Activated naive CD4-positive, alpha-beta T cell (primary cell): Measurements from ENCODE around the gene MTCL1.

Source experiments
- DNase-seq, 4 experiments: peaks; one replicate each; lab custom pipeline; 2025; lab: John Stamatoyannopoulos, UW

Gene MTCL1

GRCh38 chr18:8771930-8772329 is 66.6 kb downstream of the MTCL1 start:
- no peak for DNase-seq

- DNase-seq, result no peak
Measured at GRCh38 chr18:8773980-8774379, 68.6 kb downstream of the MTCL1 start.

- DNase-seq, result no peak
Measured at GRCh38 chr18:8776013-8776943, 70.9 kb downstream of the MTCL1 start.

GRCh38 chr18:8777846-8778245 is 72.5 kb downstream of the MTCL1 start:
- DNase-seq, result no peak

GRCh38 chr18:8778386-8778785 is 73.0 kb downstream of the MTCL1 start:
- no peak for DNase-seq

- DNase-seq, result no peak
Measured at GRCh38 chr18:8778824-8779223, 73.5 kb downstream of the MTCL1 start.

GRCh38 chr18:8779251-8779650 is 73.9 kb downstream of the MTCL1 start:
- DNase-seq, result no peak

GRCh38 chr18:8780227-8780626 is 74.9 kb downstream of the MTCL1 start:
- no peak for DNase-seq

- DNase-seq, result no peak
Measured at GRCh38 chr18:8781671-8782070, 76.3 kb downstream of the MTCL1 start.

- no peak for DNase-seq
Measured at GRCh38 chr18:8783335-8783993, 78.1 kb downstream of the MTCL1 start.

GRCh38 chr18:8783994-8784530 is 78.7 kb downstream of the MTCL1 start:
- DNase-seq, result no peak

- no peak for DNase-seq
Measured at GRCh38 chr18:8785261-8785660, 79.9 kb downstream of the MTCL1 start.

GRCh38 chr18:8785855-8786482 is 80.6 kb downstream of the MTCL1 start:
- DNase-seq, result no peak

GRCh38 chr18:8786483-8787370 is 81.4 kb downstream of the MTCL1 start:
- no peak for DNase-seq

GRCh38 chr18:8787371-8787670 is 82.0 kb downstream of the MTCL1 start:
- DNase-seq, result no peak

- no peak for DNase-seq
Measured at GRCh38 chr18:8787794-8788193, 82.4 kb downstream of the MTCL1 start.

GRCh38 chr18:8788503-8789429 is 83.4 kb downstream of the MTCL1 start:
- no peak for DNase-seq

- DNase-seq, result no peak
Measured at GRCh38 chr18:8791171-8791651, 85.9 kb downstream of the MTCL1 start.

- DNase-seq, result no peak
Measured at GRCh38 chr18:8792688-8793316, 87.4 kb downstream of the MTCL1 start.
